WTC11 (cell line): ENCODE results near the gene HPDL. TPM values are rescaled to one million over a fixed set of nuclear protein-coding genes. Genes with fewer than 3 reads are reported as not detected.

Source experiments
- ATAC-seq: fragments of 200-7000 bp; cut with Tn5 transposase; 2 replicates; pipeline ENCODE4 v1.10.0; 2021; ENCODE audit warnings: mild to moderate bottlenecking, moderate library complexity
- CTCF ChIA-PET: fragments of 300-600 bp; sonication (Branson Sonifier 250); formaldehyde crosslinking; loops from one replicate; lab custom pipeline; 2021; ENCODE audit warnings: antibody characterized with exemption; lab: Charles Lee
- POLR2A ChIA-PET: fragments of 350-600 bp; sonication (Branson Sonifier 250); formaldehyde crosslinking; loops from one replicate; lab custom pipeline; 2021; ENCODE audit warnings: antibody characterized with exemption; lab: Charles Lee
- DNase-seq: peaks from one replicate; pipeline ENCODE4 v3.0.0; 2021; ENCODE audit warnings: low spot score
- H3K27ac Mint-ChIP-seq: 2 replicates; pipeline ENCODE4 v1.8.0; 2021; ENCODE audit warnings: mixed read lengths
- H3K27me3 Mint-ChIP-seq: 2 replicates; pipeline ENCODE4 v1.8.0; 2021; ENCODE audit warnings: low read depth, mild to moderate bottlenecking, moderate library complexity, mixed read lengths
- H3K36me3 Mint-ChIP-seq: 2 replicates; pipeline ENCODE4 v1.8.0; 2021; ENCODE audit warnings: mixed read lengths
- H3K4me1 Mint-ChIP-seq: 2 replicates; pipeline ENCODE4 v1.8.0; 2022; ENCODE audit warnings: mixed read lengths
- H3K4me3 Mint-ChIP-seq: 2 replicates; pipeline ENCODE4 v1.8.0; 2021; ENCODE audit warnings: mild to moderate bottlenecking, moderate library complexity, mixed read lengths
- H3K9me3 Mint-ChIP-seq: 2 replicates; pipeline ENCODE4 v1.8.0; 2021; ENCODE audit warnings: mixed read lengths
- CREM ChIP-seq: sonication (generic); formaldehyde crosslinking; IDR thresholded peaks from 2 replicates; pipeline ENCODE4 v1.8.1; 2022; ENCODE audit warnings: mild to moderate bottlenecking, missing genetic modification reagents, moderate library complexity
- NFYB ChIP-seq: sonication (generic); formaldehyde crosslinking; conservative IDR thresholded peaks from 2 replicates; pipeline ENCODE4 v1.8.0; 2022; ENCODE audit warnings: low read depth, missing genetic modification reagents
- SMAD4 ChIP-seq: sonication (generic); formaldehyde crosslinking; IDR thresholded peaks from 2 replicates; pipeline ENCODE4 v1.8.0; 2022; ENCODE audit warnings: mild to moderate bottlenecking, missing genetic modification reagents
- TCF7 ChIP-seq: sonication (generic); formaldehyde crosslinking; IDR thresholded peaks from 2 replicates; pipeline ENCODE4 v1.8.0; 2022; ENCODE audit warnings: mild to moderate bottlenecking, low read depth, missing genetic modification reagents, moderate library complexity
- TP53 ChIP-seq: sonication (generic); formaldehyde crosslinking; IDR thresholded peaks from 2 replicates; pipeline ENCODE4 v1.8.1; 2023; ENCODE audit warnings: mild to moderate bottlenecking, missing genetic modification reagents
- total RNA-seq: library from RNA; stranded (reverse); gene quantifications from 3 replicates; pipeline ENCODE4 v1.2.3, GENCODE V29; 2021
- TF ChIP-seq, protein P1 (sequence below): sonication (generic); formaldehyde crosslinking; IDR thresholded peaks from 2 replicates; pipeline ENCODE4 v1.8.0; 2023; ENCODE audit warnings: missing genetic modification reagents
- TF ChIP-seq, protein P2 (sequence below): fragments of 250-450 bp; sonication (Bioruptor Pico); IDR thresholded peaks from 2 replicates; pipeline ENCODE4 v1.9.0; 2021; ENCODE audit warnings: mild to moderate bottlenecking
- TF ChIP-seq, protein P3 (sequence below): sonication (generic); formaldehyde crosslinking; IDR thresholded peaks from 2 replicates; pipeline ENCODE4 v1.8.1; 2023; ENCODE audit warnings: mild to moderate bottlenecking, missing genetic modification reagents, moderate library complexity
- TF ChIP-seq, protein P4 (sequence below): fragments of 250-450 bp; sonication (Bioruptor Pico); IDR thresholded peaks from 2 replicates; pipeline ENCODE4 v2.1.2; 2022; ENCODE audit warnings: mild to moderate bottlenecking, moderate library complexity
- TF ChIP-seq, protein P5 (sequence below): sonication (generic); formaldehyde crosslinking; IDR thresholded peaks from 2 replicates; pipeline ENCODE4 v1.8.1; 2023; ENCODE audit warnings: mild to moderate bottlenecking, missing genetic modification reagents, moderate library complexity

Gene HPDL
- total RNA-seq, 1 experiment from 2014 or later = 44.0 TPM

DNA sequence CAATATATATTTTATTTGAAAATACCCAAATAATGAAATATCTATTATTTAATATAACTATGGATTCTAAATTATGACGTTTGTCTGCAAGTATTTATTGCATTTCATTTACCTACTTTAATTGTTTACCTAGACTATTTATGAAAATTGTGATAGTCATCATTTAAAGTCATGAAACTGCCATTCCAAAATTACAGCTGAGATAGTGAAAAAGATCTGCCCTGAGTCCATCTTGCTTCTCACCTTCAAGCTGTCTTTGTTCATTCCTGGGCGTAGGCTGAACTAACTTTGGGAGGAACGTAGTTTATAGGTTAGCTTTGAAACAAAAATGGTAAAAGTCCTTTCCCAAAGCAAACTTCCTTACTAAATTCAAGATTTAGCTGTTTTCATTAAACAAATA, 12.4 kb upstream of the HPDL start (continued):
- TF ChIP-seq, protein P1, sequence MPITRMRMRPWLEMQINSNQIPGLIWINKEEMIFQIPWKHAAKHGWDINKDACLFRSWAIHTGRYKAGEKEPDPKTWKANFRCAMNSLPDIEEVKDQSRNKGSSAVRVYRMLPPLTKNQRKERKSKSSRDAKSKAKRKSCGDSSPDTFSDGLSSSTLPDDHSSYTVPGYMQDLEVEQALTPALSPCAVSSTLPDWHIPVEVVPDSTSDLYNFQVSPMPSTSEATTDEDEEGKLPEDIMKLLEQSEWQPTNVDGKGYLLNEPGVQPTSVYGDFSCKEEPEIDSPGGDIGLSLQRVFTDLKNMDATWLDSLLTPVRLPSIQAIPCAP = no peak
- TF ChIP-seq, protein P2, sequence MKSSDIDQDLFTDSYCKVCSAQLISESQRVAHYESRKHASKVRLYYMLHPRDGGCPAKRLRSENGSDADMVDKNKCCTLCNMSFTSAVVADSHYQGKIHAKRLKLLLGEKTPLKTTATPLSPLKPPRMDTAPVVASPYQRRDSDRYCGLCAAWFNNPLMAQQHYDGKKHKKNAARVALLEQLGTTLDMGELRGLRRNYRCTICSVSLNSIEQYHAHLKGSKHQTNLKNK = no peak
- TF ChIP-seq, all 79 proteins: peak for 0

DNA sequence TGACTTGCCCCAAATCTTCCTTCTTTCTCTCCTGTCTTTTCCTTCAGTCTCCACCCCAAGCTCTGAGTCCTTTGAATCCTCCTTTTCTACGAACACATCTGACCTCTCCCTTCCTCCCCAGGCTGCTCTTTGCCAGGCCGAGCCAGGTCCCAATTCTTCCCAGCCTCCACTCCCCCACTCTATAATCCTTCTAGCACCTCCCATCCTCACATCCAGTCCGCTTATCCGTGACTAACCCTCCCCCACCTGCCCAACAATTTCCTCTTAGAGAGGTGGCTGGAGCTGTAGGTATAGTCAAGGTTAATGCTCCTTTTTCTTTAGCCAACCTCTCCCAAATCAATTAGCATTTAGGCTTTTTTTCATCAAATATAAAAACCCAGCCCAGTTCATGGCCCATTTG, 9.5 kb upstream of the HPDL start:
- Mint-ChIP-seq H3K9me3 (peaks cover 4% of the 10 kb centered on the region; the same call in 1 of the 2 replicates), H3K27ac (no peak overlapping the region), H3K27me3 (no peaks in the 10 kb centered on the region; the same call in 1 of the 2 replicates), H3K36me3 (0 out of 2 replicates have a peak, but pooled peaks cover 3% of the 10 kb centered on the region), H3K4me1 (peaks cover 14% of the 10 kb centered on the region), H3K4me3 (no peak overlapping the region)
- no peak for DNase-seq
- peak; percentile 43 for ATAC-seq
- CTCF ChIA-PET = interaction anchor here (1.2 kb wide), 1 partner anchor 14 kb away, joined by 4 read pairs; no protein-coding TSS in a partner anchor
- TF ChIP-seq TP53 = no peak
- POLR2A ChIA-PET = interaction anchor here (0.6 kb wide), 1 partner anchor 41 kb away, joined by 3 read pairs; no protein-coding TSS in a partner anchor

DNA sequence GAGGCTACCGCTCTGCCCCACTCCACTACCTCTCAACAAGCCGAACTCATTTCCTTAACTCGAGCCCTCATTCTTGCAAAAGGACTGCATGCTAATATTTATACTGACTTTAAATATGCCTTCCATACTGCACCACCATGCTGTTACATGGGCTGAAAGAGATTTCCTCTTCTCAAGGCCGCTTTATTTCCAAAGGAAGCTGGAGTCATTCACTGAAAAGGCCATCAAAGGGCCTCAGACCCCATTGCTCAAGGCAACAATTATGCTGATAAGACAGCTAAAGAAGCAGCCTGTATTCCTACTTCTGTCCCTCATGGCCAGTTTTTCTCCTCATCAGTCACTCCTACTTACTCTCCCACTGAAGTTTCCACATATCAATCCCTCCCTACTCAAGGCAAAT, 6.9 kb upstream of the HPDL start:
- ChIA-PET POLR2A (interaction anchor here (2.0 kb wide), 1 partner anchor 16 kb away, joined by 10 read pairs; no protein-coding TSS in a partner anchor), CTCF (interaction anchor here (1.9 to 2.6 kb wide), 2 partner anchors 14 to 16 kb away, joined by 7 to 24 read pairs; no protein-coding TSS in a partner anchor)
- Mint-ChIP-seq H3K36me3 (peaks cover 11% of the 10 kb centered on the region), H3K27me3 (no peaks in the 10 kb centered on the region; the same call in 1 of the 2 replicates), H3K9me3 (peaks cover 13% of the 10 kb centered on the region), H3K4me3 (no peak overlapping the region), H3K27ac (no peak overlapping the region), H3K4me1 (peaks cover 21% of the 10 kb centered on the region)
- no peak for TF ChIP-seq SMAD4 (CRISPR knock-in tag)
- no peak for ATAC-seq
- no peak for DNase-seq

DNA sequence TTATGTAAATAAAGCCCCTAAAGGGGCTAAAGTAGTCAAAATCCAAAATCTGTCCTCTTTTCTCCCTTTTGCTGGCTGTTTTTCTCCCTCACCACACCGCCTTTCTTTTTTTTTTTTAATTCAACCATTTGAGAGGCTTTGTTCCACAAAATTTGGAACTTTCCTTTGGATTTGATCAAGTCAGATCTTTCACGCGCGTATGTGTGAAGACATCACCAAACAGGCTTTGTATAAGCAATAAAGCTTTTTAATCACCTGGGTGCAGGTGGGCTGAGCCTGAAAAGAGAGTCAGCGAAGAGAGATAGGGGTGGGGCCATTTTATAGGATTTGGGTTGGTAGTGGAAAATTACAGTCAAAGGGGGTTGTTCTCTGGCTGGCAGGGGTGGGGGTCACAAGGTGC, 5.3 kb upstream of the HPDL start:
- H3K27me3 Mint-ChIP-seq = no peaks in the 10 kb centered on the region; the same call in 1 of the 2 replicates
- DNase-seq (no peak), ATAC-seq (no peak; the same call in 1 of the 2 replicates)
- ChIA-PET POLR2A (interaction anchor here (0.8 to 2.0 kb wide), 3 partner anchors 18 to 508 kb away, joined by 3 to 10 read pairs (median 3); no protein-coding TSS in a partner anchor), CTCF (interaction anchor here (0.8 to 2.6 kb wide), 4 partner anchors 16 to 303 kb away, joined by 3 to 24 read pairs (median 8); partner anchors contain the start of gene TOE1)
- peaks cover 8% of the 10 kb centered on the region for H3K36me3 Mint-ChIP-seq
- H3K27ac Mint-ChIP-seq = peak overlapping the region; percentile 98
- TF ChIP-seq, protein P3, sequence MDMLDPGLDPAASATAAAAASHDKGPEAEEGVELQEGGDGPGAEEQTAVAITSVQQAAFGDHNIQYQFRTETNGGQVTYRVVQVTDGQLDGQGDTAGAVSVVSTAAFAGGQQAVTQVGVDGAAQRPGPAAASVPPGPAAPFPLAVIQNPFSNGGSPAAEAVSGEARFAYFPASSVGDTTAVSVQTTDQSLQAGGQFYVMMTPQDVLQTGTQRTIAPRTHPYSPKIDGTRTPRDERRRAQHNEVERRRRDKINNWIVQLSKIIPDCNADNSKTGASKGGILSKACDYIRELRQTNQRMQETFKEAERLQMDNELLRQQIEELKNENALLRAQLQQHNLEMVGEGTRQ (CRISPR knock-in tag) = no peak
- TF ChIP-seq, protein P4, sequence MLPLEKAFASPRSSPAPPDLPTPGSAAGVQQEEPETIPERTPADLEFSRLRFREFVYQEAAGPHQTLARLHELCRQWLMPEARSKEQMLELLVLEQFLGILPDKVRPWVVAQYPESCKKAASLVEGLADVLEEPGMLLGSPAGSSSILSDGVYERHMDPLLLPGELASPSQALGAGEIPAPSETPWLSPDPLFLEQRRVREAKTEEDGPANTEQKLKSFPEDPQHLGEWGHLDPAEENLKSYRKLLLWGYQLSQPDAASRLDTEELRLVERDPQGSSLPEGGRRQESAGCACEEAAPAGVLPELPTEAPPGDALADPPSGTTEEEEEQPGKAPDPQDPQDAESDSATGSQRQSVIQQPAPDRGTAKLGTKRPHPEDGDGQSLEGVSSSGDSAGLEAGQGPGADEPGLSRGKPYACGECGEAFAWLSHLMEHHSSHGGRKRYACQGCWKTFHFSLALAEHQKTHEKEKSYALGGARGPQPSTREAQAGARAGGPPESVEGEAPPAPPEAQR (CRISPR knock-in tag) = no peak
- no peak for TF ChIP-seq NFYB (CRISPR knock-in tag)
- TF ChIP-seq CREM (CRISPR knock-in tag) = peak; percentile 15; the same call in 1 of the 2 replicates
- TF ChIP-seq, protein P2 = no peak
- TF ChIP-seq TCF7 (CRISPR knock-in tag) = no peak
- TF ChIP-seq, protein P5, sequence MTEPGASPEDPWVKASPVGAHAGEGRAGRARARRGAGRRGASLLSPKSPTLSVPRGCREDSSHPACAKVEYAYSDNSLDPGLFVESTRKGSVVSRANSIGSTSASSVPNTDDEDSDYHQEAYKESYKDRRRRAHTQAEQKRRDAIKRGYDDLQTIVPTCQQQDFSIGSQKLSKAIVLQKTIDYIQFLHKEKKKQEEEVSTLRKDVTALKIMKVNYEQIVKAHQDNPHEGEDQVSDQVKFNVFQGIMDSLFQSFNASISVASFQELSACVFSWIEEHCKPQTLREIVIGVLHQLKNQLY (CRISPR knock-in tag) = no peak
- peak overlapping the region; percentile 50 for H3K4me3 Mint-ChIP-seq
- H3K9me3 Mint-ChIP-seq = peaks cover 9% of the 10 kb centered on the region
- peaks cover 32% of the 10 kb centered on the region for H3K4me1 Mint-ChIP-seq
